Hepatocyte (in vitro differentiated cells): ENCODE measurements around the gene PPIF. TPM values are rescaled to one million over a fixed set of nuclear protein-coding genes. Genes with fewer than 3 reads are reported as not detected.

Source experiments
- DNase-seq: peaks from one replicate; pipeline ENCODE4 v3.0.0-alpha.2; 2016; ENCODE audit warnings: low spot score
- H2AFZ ChIP-seq: fragments of 200-600 bp; sonication (generic); 2 replicates; pipeline ENCODE4 v1.6.0; 2016; ENCODE audit warnings: antibody characterized with exemption, mild to moderate bottlenecking
- H3K27ac ChIP-seq: fragments of 200-600 bp; sonication (generic); 2 replicates; pipeline ENCODE4 v1.5.1; 2016; ENCODE audit warnings: mild to moderate bottlenecking
- H3K27me3 ChIP-seq: fragments of 200-600 bp; sonication (generic); 2 replicates; pipeline ENCODE4 v1.6.1; 2016
- H3K36me3 ChIP-seq: fragments of 200-600 bp; sonication (generic); replicated peaks from 2 replicates; pipeline ENCODE4 v1.5.1; 2016; ENCODE audit warnings: low read depth; ENCODE audit not compliant: insufficient read depth
- H3K4me1 ChIP-seq: fragments of 200-600 bp; sonication (generic); 2 replicates; pipeline ENCODE4 v1.5.1; 2016; ENCODE audit warnings: mild to moderate bottlenecking, moderate library complexity; ENCODE audit not compliant: insufficient read depth
- H3K4me2 ChIP-seq: fragments of 200-600 bp; sonication (generic); 2 replicates; pipeline ENCODE4 v1.6.0; 2016
- H3K4me3 ChIP-seq: fragments of 200-600 bp; sonication (generic); 2 replicates; pipeline ENCODE4 v1.5.1; 2016; ENCODE audit warnings: mild to moderate bottlenecking
- H3K79me2 ChIP-seq: fragments of 200-600 bp; sonication (generic); 2 replicates; pipeline ENCODE4 v1.6.0; 2017; ENCODE audit warnings: mild to moderate bottlenecking
- H3K9me2 ChIP-seq: fragments of 200-600 bp; sonication (generic); replicated peaks from 2 replicates; pipeline ENCODE4 v1.6.0; 2017; ENCODE audit warnings: mild to moderate bottlenecking; ENCODE audit not compliant: insufficient read depth
- H3K9me3 ChIP-seq: fragments of 200-600 bp; sonication (generic); 2 replicates; pipeline ENCODE4 v1.5.1; 2016; ENCODE audit warnings: low read depth, mild to moderate bottlenecking
- H4K20me1 ChIP-seq: fragments of 200-600 bp; sonication (generic); 2 replicates; pipeline ENCODE4 v1.6.0; 2016; ENCODE audit warnings: mild to moderate bottlenecking; ENCODE audit not compliant: insufficient read depth, poor library complexity, severe bottlenecking
- EZH2 ChIP-seq: fragments of 200-600 bp; sonication (generic); IDR thresholded peaks from 2 replicates; pipeline ENCODE4 v1.6.1; 2016; ENCODE audit warnings: antibody characterized with exemption, mild to moderate bottlenecking, borderline replicate concordance
- EZH2phosphoT487 ChIP-seq: fragments of 200-600 bp; sonication (generic); IDR thresholded peaks from one replicate; pipeline ENCODE4 v1.6.1; 2018; ENCODE audit warnings: antibody characterized with exemption, mild to moderate bottlenecking, low read depth, moderate library complexity; ENCODE audit not compliant: unreplicated experiment, severe bottlenecking
- WGBS: methylation state at CpG from one replicate; pipeline ENCODE4 v1.1.6; 2016; ENCODE audit warnings: low lambda C conversion rate; ENCODE audit errors: missing lambda C conversion rate; 5-methylcytosine and 5-hydroxymethylcytosine counted together
- polyA plus RNA-seq: library from polyadenylated mRNA; unstranded; fragments of >200 nt; fragmentation: Nextera tagmentation; extraction: Ambion mirVana; gene quantifications from 2 replicates; pipeline ENCODE4 v1.2.1, GENCODE V29; 2016
- total RNA-seq: library from RNA; depleted of rRNA; stranded (reverse); fragments of >200 nt; gene quantifications from 2 replicates; pipeline ENCODE4 v1.2.3, GENCODE V29; 2014
- TF ChIP-seq, protein P1 (sequence below): fragments of 200-600 bp; sonication (generic); IDR thresholded peaks from 2 replicates; pipeline ENCODE4 v1.5.1; 2016; ENCODE audit warnings: antibody characterized with exemption, mild to moderate bottlenecking; ENCODE audit not compliant: poor library complexity

PPIF gene
- total and polyA plus RNA-seq, 2 experiments from 2014 or later = 70.3 to 79.4 TPM

GRCh38 chr10:79359816-79360498, 12.7 kb downstream of the PPIF start:
- Histone ChIP-seq H4K20me1 (no peaks in the 10 kb centered on the region), H2AFZ (no peak overlapping the region), H3K36me3 (no peaks in the 10 kb centered on the region), H3K9me2 (no peaks in the 10 kb centered on the region), H3K4me2 (no peak overlapping the region), H3K9me3 (no peaks in the 10 kb centered on the region), H3K4me3 (no peak overlapping the region), H3K4me1 (peaks cover 4% of the 10 kb centered on the region), H3K27me3 (no peaks in the 10 kb centered on the region), H3K27ac (peak overlapping the region; percentile 86), H3K79me2 (no peaks in the 10 kb centered on the region)
- no peak for TF ChIP-seq EZH2
- TF ChIP-seq, protein P1, sequence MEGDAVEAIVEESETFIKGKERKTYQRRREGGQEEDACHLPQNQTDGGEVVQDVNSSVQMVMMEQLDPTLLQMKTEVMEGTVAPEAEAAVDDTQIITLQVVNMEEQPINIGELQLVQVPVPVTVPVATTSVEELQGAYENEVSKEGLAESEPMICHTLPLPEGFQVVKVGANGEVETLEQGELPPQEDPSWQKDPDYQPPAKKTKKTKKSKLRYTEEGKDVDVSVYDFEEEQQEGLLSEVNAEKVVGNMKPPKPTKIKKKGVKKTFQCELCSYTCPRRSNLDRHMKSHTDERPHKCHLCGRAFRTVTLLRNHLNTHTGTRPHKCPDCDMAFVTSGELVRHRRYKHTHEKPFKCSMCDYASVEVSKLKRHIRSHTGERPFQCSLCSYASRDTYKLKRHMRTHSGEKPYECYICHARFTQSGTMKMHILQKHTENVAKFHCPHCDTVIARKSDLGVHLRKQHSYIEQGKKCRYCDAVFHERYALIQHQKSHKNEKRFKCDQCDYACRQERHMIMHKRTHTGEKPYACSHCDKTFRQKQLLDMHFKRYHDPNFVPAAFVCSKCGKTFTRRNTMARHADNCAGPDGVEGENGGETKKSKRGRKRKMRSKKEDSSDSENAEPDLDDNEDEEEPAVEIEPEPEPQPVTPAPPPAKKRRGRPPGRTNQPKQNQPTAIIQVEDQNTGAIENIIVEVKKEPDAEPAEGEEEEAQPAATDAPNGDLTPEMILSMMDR = no peak
- TF ChIP-seq EZH2phosphoT487 = no peak
- no peak for DNase-seq
- WGBS = 98% methylated on average over 6 of the region's 6 CpGs

GRCh38 chr10:79360499-79361342, 13.5 kb downstream of the PPIF start:
- Histone ChIP-seq H3K4me2 (no peak overlapping the region), H2AFZ (no peak overlapping the region), H3K9me2 (no peaks in the 10 kb centered on the region), H3K27me3 (peaks cover 3% of the 10 kb centered on the region), H3K4me1 (peaks cover 4% of the 10 kb centered on the region), H3K27ac (no peak overlapping the region), H4K20me1 (no peaks in the 10 kb centered on the region), H3K36me3 (no peaks in the 10 kb centered on the region), H3K4me3 (no peak overlapping the region), H3K79me2 (no peaks in the 10 kb centered on the region), H3K9me3 (no peaks in the 10 kb centered on the region)
- WGBS = 98% methylated on average over 5 of the region's 5 CpGs
- TF ChIP-seq EZH2phosphoT487 = no peak
- no peak for TF ChIP-seq EZH2
- TF ChIP-seq, protein P1 = no peak
- no peak for DNase-seq

DNA sequence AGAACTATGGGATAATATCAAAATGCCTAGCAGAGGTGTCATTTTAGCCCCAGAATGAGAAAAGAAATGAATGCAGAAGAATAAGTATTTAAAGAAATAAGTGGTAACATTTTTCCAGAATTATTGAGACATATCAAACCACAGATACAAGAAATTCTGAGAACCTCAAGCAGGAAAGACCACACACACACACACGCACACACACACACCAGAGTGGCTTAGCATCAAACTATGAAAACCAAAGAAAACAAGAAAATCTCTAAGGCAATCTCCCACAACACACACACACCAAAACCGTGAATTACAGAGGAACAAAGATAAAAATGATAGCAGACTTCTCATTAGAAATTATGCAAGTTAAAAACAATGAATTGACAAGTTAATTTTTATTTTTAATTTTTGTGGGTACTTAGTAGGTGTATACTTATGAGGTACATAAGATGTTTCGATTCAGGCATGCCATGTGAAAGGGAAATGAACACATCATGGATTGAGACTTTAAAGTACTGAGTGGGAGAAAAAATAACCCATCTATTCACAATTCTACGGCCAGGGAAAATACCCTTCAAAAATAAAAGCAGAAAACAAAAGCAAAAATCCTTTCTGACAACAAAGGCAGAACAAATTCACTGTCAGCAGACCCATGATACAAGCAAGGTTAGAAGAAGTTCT, 14.6 kb downstream of the PPIF start:
- H3K9me2 ChIP-seq = no peaks in the 10 kb centered on the region
- H3K4me3 ChIP-seq = no peak overlapping the region
- no peak overlapping the region for H2AFZ ChIP-seq
- peaks cover 4% of the 10 kb centered on the region for H3K4me1 ChIP-seq
- no peaks in the 10 kb centered on the region for H3K36me3 ChIP-seq
- H3K27ac ChIP-seq = no peak overlapping the region
- no peaks in the 10 kb centered on the region for H3K79me2 ChIP-seq
- H4K20me1 ChIP-seq = no peaks in the 10 kb centered on the region
- WGBS = 89% methylated on average over 4 of the region's 4 CpGs
- H3K9me3 ChIP-seq = no peaks in the 10 kb centered on the region
- H3K27me3 ChIP-seq = peaks cover 3% of the 10 kb centered on the region
- DNase-seq = no peak
- TF ChIP-seq EZH2phosphoT487 = no peak
- no peak for TF ChIP-seq EZH2
- TF ChIP-seq, protein P1 = no peak
- no peak overlapping the region for H3K4me2 ChIP-seq
